Keratinocyte (primary cell): ENCODE results near the gene KREMEN1. TPM values are rescaled to one million over a fixed set of nuclear protein-coding genes. Genes with fewer than 3 reads are reported as not detected.

Source experiments
- DNase-seq: peaks from one replicate; pipeline ENCODE4 v3.0.0-alpha.2; 2011; ENCODE audit warnings: low read depth, missing footprints, low spot score
- FAIRE-seq: peaks from 2 replicates; lab custom pipeline; 2011; peaks lifted over from hg19 to GRCh38; lab: Jason Lieb, UNC
- H2AFZ ChIP-seq: 2 replicates; pipeline ENCODE4 v1.6.0; 2012; ENCODE audit warnings: low read length, control low read depth, inconsistent platforms; ENCODE audit not compliant: control insufficient read depth
- H3K27ac ChIP-seq: 2 replicates; pipeline ENCODE4 v1.5.1; 2011; ENCODE audit warnings: low read length; ENCODE audit not compliant: control insufficient read depth, insufficient read depth
- H3K27me3 ChIP-seq: 3 replicates; pipeline ENCODE4 v1.6.0; 2011; ENCODE audit warnings: low read length; ENCODE audit not compliant: control insufficient read depth, insufficient read depth; ENCODE audit errors: extremely low read depth
- H3K36me3 ChIP-seq, 2 experiments: 2 replicates in 1 of 2; 3 replicates in 1 of 2; pipeline ENCODE4 v1.5.1; 2011; ENCODE audit warnings: low read length in 2 of 2, mild to moderate bottlenecking in 1 of 2; ENCODE audit not compliant: control insufficient read depth in 2 of 2, insufficient read depth in 2 of 2; ENCODE audit errors: extremely low read depth in 1 of 2
- H3K4me1 ChIP-seq: 3 replicates; pipeline ENCODE4 v1.5.1; 2011; ENCODE audit warnings: low read length; ENCODE audit not compliant: control insufficient read depth, insufficient read depth; ENCODE audit errors: extremely low read depth
- H3K4me2 ChIP-seq: 3 replicates; pipeline ENCODE4 v1.6.0; 2011; ENCODE audit warnings: low read depth, low read length; ENCODE audit not compliant: control insufficient read depth, insufficient read depth; ENCODE audit errors: extremely low read depth
- H3K4me3 ChIP-seq, 3 experiments: fragments of 200-600 bp in 1 of 3; sonication (generic) in 1 of 3; 2 replicates in 2 of 3; 3 replicates in 1 of 3; pipeline ENCODE4 v1.5.1; 2011 to 2016; ENCODE audit warnings: low read length in 3 of 3, mild to moderate bottlenecking in 3 of 3, control low read depth in 2 of 3, inconsistent platforms in 1 of 3, low read depth in 1 of 3, mixed read lengths in 1 of 3, mixed run types in 1 of 3, moderate library complexity in 1 of 3; ENCODE audit not compliant: control insufficient read depth in 2 of 3, insufficient read depth in 2 of 3; ENCODE audit errors: extremely low read depth in 1 of 3
- H3K79me2 ChIP-seq: 2 replicates; pipeline ENCODE4 v1.6.0; 2012; ENCODE audit warnings: low read length; ENCODE audit not compliant: control insufficient read depth, insufficient read depth
- H3K9ac ChIP-seq: 3 replicates; pipeline ENCODE4 v1.6.0; 2011; ENCODE audit warnings: low read length; ENCODE audit not compliant: control insufficient read depth, insufficient read depth; ENCODE audit errors: extremely low read depth
- H3K9me1 ChIP-seq: 3 replicates; pipeline ENCODE4 v1.6.0; 2011; ENCODE audit warnings: low read length; ENCODE audit not compliant: control insufficient read depth, insufficient read depth; ENCODE audit errors: extremely low read depth
- H3K9me3 ChIP-seq: 2 replicates; pipeline ENCODE4 v1.5.1; 2012; ENCODE audit warnings: low read depth, low read length; ENCODE audit not compliant: control insufficient read depth
- H4K20me1 ChIP-seq: 3 replicates; pipeline ENCODE4 v1.6.0; 2011; ENCODE audit warnings: low read length; ENCODE audit not compliant: control insufficient read depth, insufficient read depth; ENCODE audit errors: extremely low read depth
- EZH2 ChIP-seq: IDR thresholded peaks from one replicate; pipeline ENCODE4 v1.6.1; 2012; ENCODE audit warnings: inconsistent platforms, mild to moderate bottlenecking, low read length, moderate library complexity
- dilution Hi-C: fragments of 300-500 bp; cut with MboI; formaldehyde crosslinking; loops from one replicate; pipeline ENCODE4 v1.7.0; 2020; ENCODE audit warnings: low sequenced_read_pairs; ENCODE audit not compliant: extremely low pct_ligation_motif_present
- polyA plus RNA-seq, 5 experiments: library from polyadenylated mRNA; depleted of rRNA in 3 of 5; stranded (reverse) in 3 of 5; stranded (forward) in 1 of 5; unstranded in 1 of 5; fragments of >200 nt; gene quantifications; 1 replicate in 1 of 5; 2 replicates in 3 of 5; 3 replicates in 1 of 5; pipeline versions ENCODE4 v1.2.1 to v1.2.3, GENCODE V29; 2011 to 2012; ENCODE audit warnings: missing spikeins in 2 of 5, low read depth in 1 of 5, low replicate concordance in 1 of 5
- TF ChIP-seq, protein P1 (sequence below), 3 experiments: IDR thresholded peaks in 1 of 3; conservative IDR thresholded peaks in 1 of 3; optimal IDR thresholded peaks in 1 of 3; 2 replicates in 2 of 3; 3 replicates in 1 of 3; pipeline versions ENCODE3 to v1.5.1; 2011; ENCODE audit warnings: low read length in 3 of 3, mild to moderate bottlenecking in 3 of 3, moderate library complexity in 2 of 3, control low read depth in 1 of 3, inconsistent platforms in 1 of 3; ENCODE audit not compliant: insufficient read depth in 2 of 3; ENCODE audit errors: extremely low read depth in 1 of 3

Gene KREMEN1
- polyA plus RNA-seq, 1 donor (not counting 4 experiments of a cell fraction or from before 2014, with no cell fraction given): 6.8 TPM

DNA sequence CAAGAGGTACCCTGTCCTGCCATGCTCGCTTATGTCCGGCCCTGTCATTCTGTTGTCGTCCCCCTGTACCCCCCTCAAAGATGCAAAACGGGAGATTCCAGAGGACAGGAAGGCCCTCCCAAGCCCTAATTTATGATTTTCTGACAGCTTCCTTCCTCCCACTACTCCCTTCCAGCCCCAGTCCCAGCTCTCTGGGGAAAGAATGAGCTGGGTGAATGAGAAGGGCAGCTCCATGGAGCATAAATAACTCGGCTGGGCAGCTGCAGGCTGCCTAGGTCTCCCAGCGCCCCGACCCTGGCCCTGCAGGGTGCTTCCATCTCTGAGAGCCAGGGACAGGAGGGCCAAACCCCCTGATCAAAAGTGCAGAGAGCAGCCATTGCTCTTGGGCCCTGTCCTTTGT is 128.9 kb downstream of the KREMEN1 start:
- H2AFZ ChIP-seq: no peak overlapping the region
- dilution Hi-C loops: no loop called here
- no peaks in the 10 kb centered on the region for H3K79me2 ChIP-seq
- H3K4me2 ChIP-seq: no peak overlapping the region
- peaks cover 28% of the 10 kb centered on the region for H3K27me3 ChIP-seq
- DNase-seq: no peak
- no peak overlapping the region for H3K4me3 ChIP-seq
- H3K9me3 ChIP-seq: no peaks in the 10 kb centered on the region
- H4K20me1 ChIP-seq: no peaks in the 10 kb centered on the region
- no peaks in the 10 kb centered on the region for H3K9me1 ChIP-seq
- no peaks in the 10 kb centered on the region for H3K36me3 ChIP-seq
- TF ChIP-seq, protein P1, sequence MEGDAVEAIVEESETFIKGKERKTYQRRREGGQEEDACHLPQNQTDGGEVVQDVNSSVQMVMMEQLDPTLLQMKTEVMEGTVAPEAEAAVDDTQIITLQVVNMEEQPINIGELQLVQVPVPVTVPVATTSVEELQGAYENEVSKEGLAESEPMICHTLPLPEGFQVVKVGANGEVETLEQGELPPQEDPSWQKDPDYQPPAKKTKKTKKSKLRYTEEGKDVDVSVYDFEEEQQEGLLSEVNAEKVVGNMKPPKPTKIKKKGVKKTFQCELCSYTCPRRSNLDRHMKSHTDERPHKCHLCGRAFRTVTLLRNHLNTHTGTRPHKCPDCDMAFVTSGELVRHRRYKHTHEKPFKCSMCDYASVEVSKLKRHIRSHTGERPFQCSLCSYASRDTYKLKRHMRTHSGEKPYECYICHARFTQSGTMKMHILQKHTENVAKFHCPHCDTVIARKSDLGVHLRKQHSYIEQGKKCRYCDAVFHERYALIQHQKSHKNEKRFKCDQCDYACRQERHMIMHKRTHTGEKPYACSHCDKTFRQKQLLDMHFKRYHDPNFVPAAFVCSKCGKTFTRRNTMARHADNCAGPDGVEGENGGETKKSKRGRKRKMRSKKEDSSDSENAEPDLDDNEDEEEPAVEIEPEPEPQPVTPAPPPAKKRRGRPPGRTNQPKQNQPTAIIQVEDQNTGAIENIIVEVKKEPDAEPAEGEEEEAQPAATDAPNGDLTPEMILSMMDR (optimal IDR thresholded peaks at IDR 0.05 in 1 of 3, IDR thresholded peaks at IDR 0.05 in 1 of 3, conservative IDR thresholded peaks at IDR 0.05 in 1 of 3; ENCODE audit: extremely low read depth in 1 of 3, insufficient read depth in 2 of 3, low read length in 3 of 3): no peak
- TF ChIP-seq EZH2: no peak
- no peak overlapping the region for H3K27ac ChIP-seq
- H3K9ac ChIP-seq: no peak overlapping the region
- no peaks in the 10 kb centered on the region for H3K4me1 ChIP-seq
- FAIRE-seq: no peak

DNA sequence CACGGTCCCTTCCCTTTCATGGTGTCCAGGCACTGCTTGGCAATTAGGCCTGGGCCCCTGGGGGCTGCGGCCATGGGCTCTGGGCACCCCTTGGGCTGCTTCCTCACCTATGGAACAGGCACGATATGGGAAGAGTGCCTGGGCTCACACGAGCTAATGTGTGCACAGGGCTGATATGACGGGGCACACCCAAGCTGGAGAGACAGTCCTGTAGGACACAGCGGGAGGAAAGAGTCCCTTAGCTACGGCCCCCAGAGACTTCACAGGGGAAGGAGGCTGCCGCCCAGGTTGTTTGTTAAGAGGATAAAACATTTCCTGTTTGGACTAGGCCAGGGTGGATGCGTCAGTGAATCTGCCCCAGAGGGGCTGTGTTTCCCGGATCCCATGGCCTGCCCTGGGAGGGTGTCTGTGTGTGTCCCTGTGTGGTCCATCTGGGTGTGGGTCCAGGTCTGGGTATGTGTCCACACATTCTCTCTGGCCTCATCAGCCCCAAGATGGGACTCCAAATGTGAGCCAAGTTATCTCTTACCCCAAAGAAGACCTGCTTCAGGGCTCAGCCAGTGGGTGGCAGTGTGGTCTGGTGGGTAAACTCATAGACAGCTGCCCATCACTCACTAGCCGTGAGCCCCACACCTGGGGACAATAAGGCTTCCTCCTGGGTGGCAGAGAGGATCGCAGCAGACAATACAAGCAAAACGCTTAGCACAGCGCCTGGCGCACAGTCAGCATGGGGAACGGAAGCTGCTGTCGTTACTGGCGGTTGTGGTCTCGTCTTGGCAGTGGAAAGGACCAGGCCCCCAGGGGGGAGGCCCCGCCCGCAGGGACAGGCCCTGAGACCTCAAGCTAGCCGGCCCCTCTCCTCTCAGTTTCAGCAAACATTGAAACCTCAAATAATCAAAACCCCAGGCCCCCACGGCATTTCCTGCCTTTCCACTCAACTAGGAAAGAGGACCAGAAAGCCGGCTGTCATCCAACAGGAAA is 129.7 kb downstream of the KREMEN1 start:
- H4K20me1 ChIP-seq: no peaks in the 10 kb centered on the region
- FAIRE-seq: no peak
- H3K27me3 ChIP-seq: peaks cover 35% of the 10 kb centered on the region
- H3K36me3 ChIP-seq: no peaks in the 10 kb centered on the region
- H3K79me2 ChIP-seq: no peaks in the 10 kb centered on the region
- no peaks in the 10 kb centered on the region for H3K9me1 ChIP-seq
- TF ChIP-seq, protein P1 (optimal IDR thresholded peaks at IDR 0.05 in 1 of 3, IDR thresholded peaks at IDR 0.05 in 1 of 3, conservative IDR thresholded peaks at IDR 0.05 in 1 of 3; ENCODE audit: extremely low read depth in 1 of 3, insufficient read depth in 2 of 3, low read length in 3 of 3): peak; percentile 37 to 64 (median 50)
- no peak for TF ChIP-seq EZH2
- H3K4me1 ChIP-seq: no peaks in the 10 kb centered on the region
- H3K9me3 ChIP-seq: no peaks in the 10 kb centered on the region
- no peak overlapping the region for H2AFZ ChIP-seq
- dilution Hi-C loops: no loop called here
- DNase-seq: no peak
- no peak overlapping the region for H3K27ac ChIP-seq
- H3K4me2 ChIP-seq: no peak overlapping the region
- H3K4me3 ChIP-seq: no peak overlapping the region
- no peak overlapping the region for H3K9ac ChIP-seq
